SJCRH30 (cell line): Measurements from ENCODE around the gene ZNF154. TPM values are rescaled to one million over a fixed set of nuclear protein-coding genes. Genes with fewer than 3 reads are reported as not detected.
"Not testable (repeated sequence)": the region's sequence is repeated elsewhere in the genome, so short reads cannot be mapped to it uniquely, and the experiment has no call there.

ENCODE experiments used
- DNase-seq, 2 experiments: peaks; one replicate each; pipeline ENCODE4 v3.0.0-alpha.2; 2015 to 2020
- H3K27ac ChIP-seq: fragments of 250-450 bp; sonication (Bioruptor Pico); 2 replicates; pipeline ENCODE4 v1.5.1; 2020; ENCODE audit warnings: mild to moderate bottlenecking, moderate library complexity
- H3K27me3 ChIP-seq: fragments of 250-450 bp; sonication (Bioruptor Pico); 2 replicates; pipeline ENCODE4 v1.5.1; 2020; ENCODE audit warnings: mild to moderate bottlenecking, moderate library complexity
- H3K36me3 ChIP-seq: fragments of 250-450 bp; sonication (Bioruptor Pico); 2 replicates; pipeline ENCODE4 v1.5.1; 2020; ENCODE audit warnings: mild to moderate bottlenecking, moderate library complexity
- H3K4me1 ChIP-seq: fragments of 250-450 bp; sonication (Bioruptor Pico); 2 replicates; pipeline ENCODE4 v1.5.1; 2020; ENCODE audit warnings: mild to moderate bottlenecking, moderate library complexity
- H3K4me3 ChIP-seq: fragments of 250-450 bp; sonication (Bioruptor Pico); 2 replicates; pipeline ENCODE4 v1.5.1; 2020; ENCODE audit warnings: mild to moderate bottlenecking, moderate library complexity
- H3K9me3 ChIP-seq: fragments of 250-450 bp; sonication (Bioruptor Pico); replicated peaks from 2 replicates; pipeline ENCODE4 v1.5.1; 2020; ENCODE audit warnings: mild to moderate bottlenecking, moderate library complexity
- total RNA-seq: library from RNA; depleted of rRNA; stranded (reverse); fragments of >200 nt; shearing (Covaris generic); gene quantifications from 2 replicates; pipeline ENCODE4 v1.2.3, GENCODE V29; 2014; rRNA removed

Gene ZNF154
- 0.04 TPM in 1 of 2 replicates, not detected in the other for total RNA-seq

GRCh38 chr19:57708641-57709361 lies at the start of gene ZNF154:
Gene ZNF154, minus strand, starts transcription at chr19:57709204. Its CDS starts 233 bp downstream, at chr19:57708971.
- Histone ChIP-seq H3K4me1 (no peaks in the 10 kb centered on the region), H3K27me3 (no peaks in the 10 kb centered on the region), H3K9me3 (no peaks in the 10 kb centered on the region), H3K27ac (no peak within 1 kb of the TSS), H3K36me3 (peaks cover 3% of the 10 kb centered on the region; the same call in 1 of the 2 replicates), H3K4me3 (no peak within 1 kb of the TSS)
- no peak for DNase-seq

GRCh38 chr19:57757941-57758340 lies 48.9 kb upstream of the ZNF154 start:
- Histone ChIP-seq H3K27me3 (no peaks in the 10 kb centered on the region), H3K9me3 (peaks cover 17% of the 10 kb centered on the region), H3K27ac (no peak overlapping the region), H3K4me3 (no peak overlapping the region), H3K36me3 (peaks cover 62% of the 10 kb centered on the region), H3K4me1 (no peaks in the 10 kb centered on the region)
- DNase-seq: no peak

- Histone ChIP-seq H3K36me3 (peaks cover 80% of the 10 kb centered on the region), H3K4me1 (no peaks in the 10 kb centered on the region), H3K4me3 (no peak overlapping the region), H3K9me3 (peaks cover 22% of the 10 kb centered on the region), H3K27ac (no peak overlapping the region), H3K27me3 (no peaks in the 10 kb centered on the region)
- DNase-seq: no peak
Measured at GRCh38 chr19:57755031-57755430, 46.0 kb upstream of the ZNF154 start.

GRCh38 chr19:57754091-57754673 lies 45.2 kb upstream of the ZNF154 start:
- peaks cover 87% of the 10 kb centered on the region for H3K36me3 ChIP-seq
- DNase-seq: no peak
- no peaks in the 10 kb centered on the region for H3K4me1 ChIP-seq
- no peaks in the 10 kb centered on the region for H3K27me3 ChIP-seq
- peaks cover 24% of the 10 kb centered on the region for H3K9me3 ChIP-seq
- no peak overlapping the region for H3K27ac ChIP-seq
- H3K4me3 ChIP-seq: no peak overlapping the region

GRCh38 chr19:57748029-57748428 lies 39.0 kb upstream of the ZNF154 start:
- Histone ChIP-seq H3K36me3 (peaks cover 43% of the 10 kb centered on the region), H3K27me3 (no peaks in the 10 kb centered on the region), H3K4me1 (no peaks in the 10 kb centered on the region), H3K9me3 (peaks cover 20% of the 10 kb centered on the region), H3K27ac (no peak overlapping the region), H3K4me3 (no peak overlapping the region)
- no peak for DNase-seq

GRCh38 chr19:57747472-57747807 lies 38.4 kb upstream of the ZNF154 start:
- Histone ChIP-seq H3K4me3 (peak overlapping the region; percentile 89), H3K4me1 (no peaks in the 10 kb centered on the region), H3K27me3 (no peaks in the 10 kb centered on the region), H3K27ac (no peak overlapping the region; the same call in 1 of the 2 replicates), H3K36me3 (peaks cover 37% of the 10 kb centered on the region), H3K9me3 (peaks cover 20% of the 10 kb centered on the region)
- no peak for DNase-seq

- peak within 1 kb of the TSS; percentile 47 for H3K27ac ChIP-seq
- no peaks in the 10 kb centered on the region for H3K4me1 ChIP-seq
- DNase-seq: peak; percentile 86 to 94
Measured at GRCh38 chr19:57746580-57747471, 37.8 kb upstream of the ZNF154 start, which contains the start of gene ZNF776. Gene ZNF776, plus strand, starts transcription at chr19:57746815. Its CDS starts 244 bp downstream, at chr19:57747059.

GRCh38 chr19:57738770-57739169 lies 29.8 kb upstream of the ZNF154 start:
- H3K9me3 ChIP-seq, H3K36me3 ChIP-seq, H3K4me1 ChIP-seq, DNase-seq, H3K27ac ChIP-seq, H3K27me3 ChIP-seq, H3K4me3 ChIP-seq: not testable (repeated sequence)

More at GRCh38 chr19:57746580-57747471, 37.8 kb upstream of the ZNF154 start, which contains the start of gene ZNF776:
- Histone ChIP-seq H3K4me3 (peak within 1 kb of the TSS; percentile 89), H3K27me3 (no peaks in the 10 kb centered on the region), H3K9me3 (peaks cover 17% of the 10 kb centered on the region), H3K36me3 (peaks cover 31% of the 10 kb centered on the region)

- H3K4me3 ChIP-seq, DNase-seq, H3K4me1 ChIP-seq, H3K27ac ChIP-seq, H3K9me3 ChIP-seq, H3K36me3 ChIP-seq, H3K27me3 ChIP-seq: not testable (repeated sequence)
Measured at GRCh38 chr19:57738320-57738719, 29.3 kb upstream of the ZNF154 start.

GRCh38 chr19:57720878-57721277 lies 11.9 kb upstream of the ZNF154 start:
- Histone ChIP-seq H3K4me3 (no peak overlapping the region), H3K9me3 (peaks cover 11% of the 10 kb centered on the region), H3K36me3 (peaks cover 43% of the 10 kb centered on the region), H3K4me1 (no peaks in the 10 kb centered on the region), H3K27ac (no peak overlapping the region), H3K27me3 (no peaks in the 10 kb centered on the region)
- DNase-seq: no peak

- H3K36me3 ChIP-seq: peaks cover 46% of the 10 kb centered on the region
- no peaks in the 10 kb centered on the region for H3K27me3 ChIP-seq
- H3K9me3 ChIP-seq: peaks cover 11% of the 10 kb centered on the region
- no peak overlapping the region for H3K27ac ChIP-seq
- no peak for DNase-seq
- no peak overlapping the region for H3K4me3 ChIP-seq
- no peaks in the 10 kb centered on the region for H3K4me1 ChIP-seq
Measured at GRCh38 chr19:57719901-57720519, 11.0 kb upstream of the ZNF154 start.

GRCh38 chr19:57719424-57719823 lies 10.4 kb upstream of the ZNF154 start:
- Histone ChIP-seq H3K4me3 (no peak overlapping the region), H3K36me3 (peaks cover 48% of the 10 kb centered on the region), H3K4me1 (no peaks in the 10 kb centered on the region), H3K27ac (no peak overlapping the region), H3K9me3 (peaks cover 11% of the 10 kb centered on the region), H3K27me3 (no peaks in the 10 kb centered on the region)
- DNase-seq: no peak

GRCh38 chr19:57712222-57712621 lies 3.2 kb upstream of the ZNF154 start:
- H3K9me3 ChIP-seq: no peaks in the 10 kb centered on the region
- no peak overlapping the region for H3K4me3 ChIP-seq
- H3K36me3 ChIP-seq: peaks cover 18% of the 10 kb centered on the region
- DNase-seq: no peak
- H3K27me3 ChIP-seq: no peaks in the 10 kb centered on the region
- no peak overlapping the region for H3K27ac ChIP-seq
- H3K4me1 ChIP-seq: no peaks in the 10 kb centered on the region

GRCh38 chr19:57709616-57710015 lies 612 bp upstream of the ZNF154 start:
- DNase-seq: no peak
- Histone ChIP-seq H3K9me3 (no peaks in the 10 kb centered on the region), H3K27me3 (no peaks in the 10 kb centered on the region), H3K4me3 (no peak overlapping the region), H3K4me1 (no peaks in the 10 kb centered on the region), H3K36me3 (peaks cover 9% of the 10 kb centered on the region), H3K27ac (no peak overlapping the region)
